DND-41 (cell line): Measurements from ENCODE around the gene DYNC2I2.

Experiments
- CTCF ChIP-seq: IDR thresholded peaks from 2 replicates; pipeline ENCODE4 v1.5.1; 2012; ENCODE audit warnings: borderline replicate concordance, low read length, moderate library complexity, mild to moderate bottlenecking; ENCODE audit not compliant: poor library complexity, severe bottlenecking; ENCODE audit errors: extremely low read depth
- EZH2 ChIP-seq: IDR thresholded peaks from 3 replicates; pipeline ENCODE4 v1.6.1; 2012; ENCODE audit warnings: borderline replicate concordance, low read depth, mild to moderate bottlenecking, moderate library complexity, low read length, inconsistent platforms; ENCODE audit not compliant: severe bottlenecking

GRCh38 chr9:128634111-128634510 is 22.5 kb downstream of the DYNC2I2 start:
- TF ChIP-seq CTCF (no peak), EZH2 (no peak)
